GM13976 (cell line): Measurements from ENCODE around the gene HSD17B7.
"Not testable (repeated sequence)": the region's sequence is repeated elsewhere in the genome, so short reads cannot be mapped to it uniquely, and the experiment has no call there.

ENCODE experiments used
- DNase-seq: peaks from one replicate; pipeline ENCODE4 v3.0.0; 2012; ENCODE audit warnings: low spot score
- CTCF ChIP-seq: IDR thresholded peaks from 2 replicates; pipeline ENCODE4 v1.5.1; 2012; ENCODE audit warnings: borderline replicate concordance, mild to moderate bottlenecking; ENCODE audit not compliant: insufficient read depth; ENCODE audit errors: extremely low read depth, missing control alignments, control extremely low read depth
- in situ Hi-C: fragments of 300-500 bp; cut with MboI; formaldehyde crosslinking; loops from one replicate; pipeline ENCODE4 v1.12.0; 2022; ENCODE audit warnings: low sequenced_read_pairs, mixed read lengths, inconsistent platforms; ENCODE audit not compliant: unreplicated experiment

The HSD17B7 gene

DNA sequence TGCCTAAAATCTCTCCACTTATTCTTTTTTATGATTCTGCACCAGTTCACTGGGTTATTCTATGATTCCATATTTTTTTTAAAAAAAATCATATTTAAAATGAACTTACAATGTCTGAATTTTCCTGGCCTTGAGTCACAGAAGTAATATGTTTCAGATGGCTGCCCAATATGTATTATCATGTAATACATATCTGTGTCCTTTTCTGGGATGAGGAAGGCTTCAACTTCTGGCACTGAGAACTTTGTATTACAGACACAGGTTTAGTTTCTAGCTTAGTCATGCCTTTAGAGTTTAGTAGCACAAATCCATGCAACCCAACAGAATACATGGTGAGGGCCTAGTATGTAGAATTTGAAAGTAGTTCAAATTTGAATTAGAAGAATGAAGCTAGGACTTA is 7.8 kb upstream of the HSD17B7 start:
- in situ Hi-C loops = loop anchor here (25.0 kb wide), 1 partner anchor 170 kb away; no protein-coding TSS in a partner anchor
- TF ChIP-seq CTCF = no peak
- no peak for DNase-seq

DNA sequence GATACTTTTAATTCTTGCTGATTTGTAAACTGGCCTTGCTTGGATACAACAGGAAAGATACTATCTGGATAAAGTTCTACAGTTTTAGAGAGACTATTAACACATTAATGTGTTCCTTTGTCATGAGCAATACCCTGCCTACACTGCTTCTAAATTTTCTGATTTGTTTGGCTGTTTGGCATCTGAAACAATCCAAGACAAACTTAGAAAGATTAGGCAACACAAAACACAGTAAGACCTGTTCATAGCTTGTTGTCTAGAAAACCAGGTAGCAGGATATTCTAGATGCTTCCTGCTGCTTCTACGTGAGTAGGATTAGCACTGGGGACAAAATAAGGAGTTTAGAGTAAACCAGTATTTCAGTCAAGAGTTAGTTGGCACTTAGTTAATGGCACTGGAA is 5.6 kb upstream of the HSD17B7 start:
- in situ Hi-C loops = loop anchor here (25.0 kb wide), 1 partner anchor 173 kb away; no protein-coding TSS in a partner anchor

GRCh38 chr1:162788783-162789182 is 1.7 kb upstream of the HSD17B7 start:
- not testable (repeated sequence) for DNase-seq
- in situ Hi-C loops = loop anchor here (25.0 kb wide), 1 partner anchor 176 kb away; no protein-coding TSS in a partner anchor

More for the DNA sequence above, 5.6 kb upstream of the HSD17B7 start:
- not testable (repeated sequence) for DNase-seq

DNA sequence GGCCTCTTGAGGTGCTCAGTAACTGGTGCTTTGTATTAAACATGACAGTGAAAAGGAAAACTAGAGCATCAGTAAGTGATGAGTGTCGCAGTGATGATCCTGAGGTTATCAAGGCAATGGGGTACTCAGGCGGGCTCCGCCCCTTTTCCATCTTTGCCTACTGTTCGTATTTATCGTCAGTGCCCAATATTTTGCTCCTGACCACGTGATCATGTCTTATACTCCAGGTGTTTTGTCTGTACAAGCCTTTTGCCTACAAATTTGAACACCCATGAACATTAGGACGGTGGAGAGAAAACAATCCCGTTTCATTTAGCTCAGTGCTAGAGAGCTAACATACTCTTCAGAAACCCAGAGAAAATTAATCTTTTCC is 469 bp downstream of the HSD17B7 start:
- in situ Hi-C loops = loop anchor here (25.0 kb wide), 1 partner anchor 179 kb away; no protein-coding TSS in a partner anchor
- DNase-seq = not testable (repeated sequence)

- in situ Hi-C loops = loop anchor here (25.0 kb wide), 1 partner anchor 182 kb away; no protein-coding TSS in a partner anchor
Observed at GRCh38 chr1:162794284-162794683, 3.8 kb downstream of the HSD17B7 start.

DNA sequence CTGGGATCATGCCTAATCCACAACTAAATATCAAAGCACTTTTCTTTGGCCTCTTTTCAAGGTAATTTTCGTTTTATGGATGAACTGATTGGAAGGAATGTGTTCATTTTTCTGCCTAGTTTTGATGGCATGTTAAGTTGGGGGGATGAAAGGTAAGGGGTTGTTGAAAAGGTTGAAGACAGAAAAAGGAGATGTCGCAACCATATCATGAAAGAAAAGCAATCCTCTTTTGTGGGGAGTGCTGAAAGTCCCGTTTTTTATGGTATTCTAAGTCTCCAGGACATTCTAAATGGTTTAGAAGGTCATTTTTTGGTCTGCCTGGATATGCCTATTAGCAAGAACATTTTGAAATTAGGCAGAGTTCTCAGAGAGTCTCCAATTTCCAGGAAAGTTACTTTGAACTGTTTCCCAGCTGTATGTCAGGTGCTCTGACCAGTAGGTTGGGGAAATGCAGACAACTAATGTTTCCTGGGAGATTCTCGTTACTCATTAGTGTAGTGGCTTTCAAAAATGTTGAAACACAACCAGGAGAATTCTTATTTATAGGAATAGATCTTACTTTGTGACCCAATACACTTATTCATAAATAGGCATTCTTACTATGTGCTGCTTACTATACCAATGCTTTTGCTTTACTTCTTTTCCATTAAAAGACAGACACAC is 6.2 kb downstream of the HSD17B7 start:
- not testable (repeated sequence) for DNase-seq
- in situ Hi-C loops = loop anchor here (25.0 kb wide), 1 partner anchor 184 kb away; no protein-coding TSS in a partner anchor

More at GRCh38 chr1:162794284-162794683, 3.8 kb downstream of the HSD17B7 start:
- DNase-seq = not testable (repeated sequence)

GRCh38 chr1:162799995-162800830 is 9.7 kb downstream of the HSD17B7 start:
- TF ChIP-seq CTCF = peak; percentile 39
- not testable (repeated sequence) for DNase-seq
- in situ Hi-C loops = loop anchor here (25.0 kb wide), 1 partner anchor 188 kb away; no protein-coding TSS in a partner anchor

DNA sequence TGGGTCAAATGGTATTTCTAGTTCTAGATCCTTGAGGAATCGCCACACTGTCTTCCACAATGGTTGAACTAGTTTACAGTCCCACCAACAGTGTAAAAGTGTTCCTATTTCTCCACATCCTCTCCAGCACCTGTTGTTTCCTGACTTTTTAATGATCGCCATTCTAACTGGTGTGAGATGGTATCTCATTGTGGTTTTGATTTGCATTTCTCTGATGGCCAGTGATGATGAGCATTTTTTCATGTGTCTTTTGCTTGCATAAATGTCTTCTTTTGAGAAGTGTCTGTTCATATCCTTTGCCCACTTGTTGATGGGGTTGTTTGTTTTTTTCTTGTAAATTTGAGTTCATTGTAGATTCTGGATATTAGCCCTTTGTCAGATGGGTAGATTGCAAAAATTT is 17.0 kb downstream of the HSD17B7 start:
- in situ Hi-C loops, DNase-seq: not testable (repeated sequence)

DNA sequence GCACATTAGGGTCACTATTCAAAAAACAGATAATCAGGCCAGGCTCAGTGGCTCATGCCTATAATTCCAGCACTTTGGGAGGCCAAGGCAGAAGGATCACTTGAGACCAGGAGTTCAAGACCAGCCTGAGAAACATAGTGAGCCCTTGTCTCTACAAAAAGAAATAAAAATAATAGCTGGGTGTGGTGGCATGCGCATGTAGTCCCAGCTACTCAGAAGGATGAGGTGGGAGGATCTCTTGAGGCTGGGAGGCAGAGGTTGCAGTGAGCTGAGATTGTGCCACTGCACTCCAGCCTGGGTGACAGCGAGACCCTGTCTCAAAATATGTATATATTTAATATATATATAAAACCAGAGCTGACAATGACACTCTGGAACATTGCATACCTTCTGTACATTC is 21.9 kb downstream of the HSD17B7 start:
- in situ Hi-C loops = not testable (repeated sequence)

DNA sequence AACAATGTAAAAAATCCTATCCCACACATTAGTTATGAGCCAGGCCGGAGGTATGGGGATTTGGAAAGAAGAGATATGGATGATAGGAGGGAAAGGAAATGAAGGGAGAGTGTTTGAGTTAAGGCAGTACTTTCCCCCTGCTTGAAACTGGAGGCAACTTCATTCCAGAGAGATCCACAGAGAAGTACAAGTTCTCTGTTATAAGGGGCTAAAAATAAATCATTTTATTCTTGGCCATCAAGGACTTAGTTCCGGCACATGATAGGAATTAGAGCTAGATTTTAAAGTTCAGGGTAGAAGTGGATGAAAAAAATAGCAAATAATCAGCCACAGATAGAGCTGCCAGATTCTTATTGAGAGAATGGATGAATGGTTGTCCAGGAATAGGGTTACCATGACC is 27.6 kb downstream of the HSD17B7 start:
- in situ Hi-C loops, DNase-seq: not testable (repeated sequence)

More for the DNA sequence above, 21.9 kb downstream of the HSD17B7 start:
- DNase-seq = not testable (repeated sequence)

DNA sequence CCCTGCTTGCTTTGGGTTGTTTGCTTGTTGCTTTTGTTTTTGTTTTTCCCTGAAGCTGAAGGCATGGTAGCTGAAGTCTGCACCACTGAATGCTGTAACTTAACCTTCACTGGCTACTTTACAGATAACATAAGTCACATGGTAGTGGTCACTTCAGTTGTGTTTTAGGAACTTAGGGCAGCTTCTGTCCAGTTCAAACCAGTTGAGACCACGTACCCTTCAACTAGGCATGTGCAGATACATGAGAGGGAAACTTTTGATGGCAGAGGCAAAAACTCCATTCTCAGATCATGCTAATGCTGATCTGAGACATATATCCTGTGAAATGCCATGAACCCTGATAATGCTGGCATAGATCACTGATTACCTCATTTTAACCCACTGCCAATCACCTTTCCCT is 28.2 kb downstream of the HSD17B7 start:
- DNase-seq, in situ Hi-C loops: not testable (repeated sequence)
